ENCODE measurements around the gene KISS1.

The KISS1 gene

GRCh38 chr1:204190212-204191211, 5.8 kb downstream of the KISS1 start:
- DNase-seq: peak; percentile 21

DNA sequence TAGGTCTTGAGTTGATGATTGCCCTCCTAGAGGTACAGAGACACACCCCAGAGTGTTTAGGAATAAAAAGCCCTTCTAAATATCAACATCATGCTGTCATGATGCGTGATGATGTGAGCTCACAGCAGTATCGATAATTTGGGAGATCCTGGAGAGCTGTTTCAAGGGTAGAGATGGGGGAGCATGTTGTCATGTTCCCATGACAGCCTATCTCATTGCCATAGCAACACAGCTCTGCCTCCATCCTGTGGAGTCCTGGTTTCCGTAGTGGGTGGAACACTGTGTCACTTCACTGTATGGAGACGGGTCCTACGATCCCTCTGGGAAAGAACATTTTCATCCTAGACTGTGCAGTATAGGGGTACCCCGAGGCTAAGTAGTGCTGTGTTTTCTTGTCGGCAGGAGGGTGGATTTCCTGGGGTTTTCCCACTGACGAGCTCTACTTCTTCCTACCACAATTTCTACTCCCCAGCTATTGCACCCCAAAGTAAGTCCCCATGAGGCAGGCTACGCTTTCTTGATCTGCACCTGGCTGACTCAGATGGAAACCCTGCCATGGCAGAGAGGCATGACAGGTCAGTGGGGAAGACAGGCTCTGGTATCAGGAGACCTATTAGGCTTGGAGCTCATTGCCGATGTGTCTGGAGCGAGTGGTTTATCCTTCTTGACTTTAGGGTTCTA, 7.2 kb downstream of the KISS1 start:
- no peak for DNase-seq

DNA sequence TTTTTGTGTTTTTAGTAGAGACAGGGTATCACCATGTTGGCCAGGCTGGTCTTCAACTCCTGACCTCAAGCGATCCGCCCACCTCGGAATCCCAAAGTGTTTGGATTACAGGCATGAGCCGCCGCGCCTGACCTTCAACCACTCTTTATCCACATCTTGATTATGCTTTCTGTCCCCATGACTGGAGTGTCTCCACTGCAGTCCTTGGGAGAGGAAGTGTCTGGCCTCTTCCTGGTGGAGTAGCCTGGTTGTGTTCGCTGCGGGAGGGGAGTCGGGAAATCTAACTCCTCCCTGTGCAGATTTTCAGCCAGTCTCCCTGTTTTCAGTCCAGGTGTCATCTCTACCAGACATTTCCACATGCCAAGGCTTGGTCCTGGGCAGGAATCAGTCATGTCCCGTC, 9.7 kb downstream of the KISS1 start:
- DNase-seq: no peak

DNA sequence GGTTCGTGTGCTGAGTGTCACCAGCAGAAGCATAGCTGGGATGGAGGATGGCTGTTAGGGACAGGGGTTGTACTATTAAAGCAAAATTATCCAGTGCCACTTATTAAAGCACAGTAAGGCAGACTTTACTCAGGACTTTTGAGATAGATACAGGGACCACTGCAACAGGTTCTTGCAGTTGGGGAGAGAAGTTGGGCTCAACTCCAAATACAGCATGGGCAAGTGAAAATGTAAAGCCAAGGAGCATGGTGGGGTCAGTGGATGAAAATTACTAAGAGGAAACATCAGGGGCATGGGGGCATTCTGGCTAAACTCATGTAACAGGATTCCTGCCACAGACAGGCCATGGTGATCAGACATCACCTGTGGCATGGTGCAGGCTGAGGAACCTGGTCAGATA, 15.2 kb downstream of the KISS1 start:
- DNase-seq: no peak

DNA sequence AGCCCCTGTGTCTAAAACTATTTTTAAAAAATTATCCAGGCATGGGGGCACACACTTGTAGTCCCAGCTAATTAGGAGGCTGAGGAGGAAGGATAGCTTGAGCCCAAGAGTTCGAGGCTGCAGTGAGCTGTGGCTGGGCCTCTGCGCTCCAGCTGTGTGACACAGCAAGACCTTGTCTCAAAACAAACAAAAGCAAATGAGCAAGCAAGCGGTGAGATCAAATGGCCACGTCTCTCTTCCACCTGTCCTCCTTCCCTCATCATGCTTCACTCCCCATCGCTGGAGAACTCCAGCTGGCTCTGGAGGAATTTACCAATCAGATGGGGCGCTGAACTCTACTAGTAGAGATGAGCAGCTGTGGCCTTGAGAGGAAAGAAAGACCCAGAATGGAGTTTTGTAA, 16.2 kb downstream of the KISS1 start:
- DNase-seq: no peak

DNA sequence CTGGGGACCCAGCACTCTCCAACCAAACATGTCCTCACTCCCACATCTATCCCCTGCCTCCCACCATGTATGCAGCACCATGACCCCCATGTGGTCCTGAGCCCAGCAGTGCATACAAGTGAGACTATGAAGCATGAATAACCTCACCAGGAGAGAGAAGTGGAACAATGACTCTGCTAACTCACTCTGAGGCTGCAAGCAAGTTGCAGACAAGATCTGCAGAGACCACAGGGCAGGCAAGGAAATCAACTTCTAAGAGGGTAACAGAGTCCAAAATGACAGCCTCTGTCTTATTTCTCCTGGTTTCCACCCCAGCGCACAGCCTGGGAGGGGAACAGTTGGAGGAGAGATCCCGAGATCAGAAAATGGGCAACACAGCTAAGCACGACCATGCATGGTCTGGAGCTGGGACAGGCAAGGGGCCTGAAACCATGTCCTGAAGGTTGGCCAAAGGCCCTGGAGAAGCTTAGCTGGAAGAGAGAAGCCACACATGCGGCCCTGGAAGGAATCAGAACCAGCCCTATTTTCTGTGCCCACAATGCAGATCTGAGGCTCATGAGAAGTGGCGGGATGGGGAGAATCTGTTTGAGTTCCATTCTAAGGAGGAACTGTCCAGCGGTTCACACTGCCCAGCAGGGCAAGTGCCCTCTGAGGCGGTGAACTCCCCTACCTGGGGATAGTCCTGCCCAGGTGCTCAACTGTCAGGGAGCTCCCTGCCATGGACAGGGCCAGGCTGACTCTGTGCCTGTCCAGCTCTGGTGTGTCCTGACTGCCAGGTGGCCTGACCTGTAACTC, 17.6 kb downstream of the KISS1 start:
- no peak for DNase-seq

GRCh38 chr1:204177133-204177532, 19.2 kb downstream of the KISS1 start:
- DNase-seq: no peak

DNA sequence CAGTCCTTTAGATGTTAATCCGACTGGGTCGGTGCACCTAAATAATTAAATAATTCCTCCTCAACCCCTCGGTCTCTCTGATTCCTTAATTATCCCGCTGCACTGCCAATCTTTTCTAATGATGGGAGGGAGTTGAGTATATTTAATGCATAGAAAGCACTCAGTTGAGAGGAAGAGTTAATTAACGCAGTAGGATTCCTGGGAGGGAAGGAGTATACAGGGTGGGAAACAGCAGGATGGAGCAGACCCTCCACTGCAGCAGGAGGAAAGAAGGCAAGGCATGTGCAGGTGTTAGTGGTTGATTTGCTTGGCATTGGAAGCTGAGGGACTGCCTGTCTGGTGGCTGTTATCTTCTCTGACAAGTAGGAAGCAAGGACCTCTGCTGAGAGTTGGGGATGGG, 20.2 kb downstream of the KISS1 start:
- no peak for DNase-seq

DNA sequence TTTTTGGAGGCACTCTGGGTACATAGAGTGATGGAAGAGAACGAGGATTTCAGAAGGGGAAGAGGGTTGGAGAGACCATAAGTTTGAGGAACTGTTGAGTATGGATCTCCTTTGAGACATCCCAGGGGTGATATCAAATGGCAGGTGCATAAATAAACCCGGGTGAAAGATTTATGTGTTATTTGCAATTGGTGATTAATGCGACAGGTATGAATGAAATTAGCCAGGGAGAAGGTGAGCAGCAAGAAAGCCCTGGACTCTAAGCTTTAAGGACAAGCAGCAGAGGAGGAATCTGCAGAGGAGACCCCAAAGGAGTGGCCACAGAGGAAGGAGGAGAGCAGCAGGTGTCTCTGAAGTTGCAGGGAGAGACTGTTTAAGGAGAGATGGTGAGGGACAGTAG, 21.3 kb downstream of the KISS1 start:
- no peak for DNase-seq

DNA sequence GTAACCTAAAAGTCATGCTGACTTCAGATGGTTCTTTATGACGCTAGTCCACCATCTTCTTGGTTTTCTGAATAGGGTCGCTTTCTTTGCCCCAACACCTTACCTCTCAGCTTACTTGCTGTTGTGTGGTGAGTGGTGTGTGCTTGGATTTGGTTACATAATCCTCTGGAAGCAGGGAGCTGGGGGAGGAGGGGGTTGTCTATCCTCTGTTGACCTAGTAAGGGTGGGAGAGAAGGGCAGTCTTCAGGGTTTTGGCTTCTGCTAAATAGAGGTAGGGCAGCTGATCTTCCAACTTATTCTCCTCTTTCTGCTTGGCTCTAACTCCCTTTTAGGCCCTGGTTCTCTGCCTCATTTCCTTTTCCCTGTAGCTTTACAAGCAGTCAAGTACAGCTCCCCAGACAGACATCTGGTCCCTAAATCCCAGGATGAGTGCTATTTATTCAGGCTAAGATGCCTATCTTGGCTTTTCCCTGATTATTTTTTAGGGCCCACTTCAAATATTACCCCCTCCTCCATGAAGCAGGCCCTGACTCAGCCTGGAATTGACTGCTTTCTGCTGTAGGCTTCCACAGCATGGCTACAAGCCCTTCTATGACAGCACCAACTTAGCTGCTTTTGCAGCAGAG, 23.8 kb downstream of the KISS1 start:
- DNase-seq: no peak

DNA sequence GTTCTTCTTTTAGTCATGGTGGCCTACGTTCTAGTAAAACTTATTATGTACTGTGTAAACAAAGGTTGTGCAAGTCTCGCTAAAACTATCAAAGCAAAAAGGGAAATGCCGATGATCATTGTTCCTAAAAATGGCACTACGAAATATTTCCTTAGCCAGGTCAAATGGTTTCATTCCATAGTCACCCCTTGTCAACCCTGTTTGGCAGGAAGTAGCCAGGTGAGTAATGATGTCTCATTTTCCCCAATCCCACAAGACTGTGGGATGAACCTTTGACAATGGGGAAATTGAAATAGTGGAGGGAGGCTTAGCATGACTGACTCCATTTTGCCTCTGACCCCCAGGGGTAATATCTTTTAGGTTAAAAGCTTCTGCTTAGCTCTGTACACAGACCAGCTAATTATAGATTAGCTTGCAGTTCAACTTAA, 24.5 kb downstream of the KISS1 start:
- peak; percentile 72 for DNase-seq

- no peak for DNase-seq
Observed at GRCh38 chr1:204170494-204171155, 25.7 kb downstream of the KISS1 start.

DNA sequence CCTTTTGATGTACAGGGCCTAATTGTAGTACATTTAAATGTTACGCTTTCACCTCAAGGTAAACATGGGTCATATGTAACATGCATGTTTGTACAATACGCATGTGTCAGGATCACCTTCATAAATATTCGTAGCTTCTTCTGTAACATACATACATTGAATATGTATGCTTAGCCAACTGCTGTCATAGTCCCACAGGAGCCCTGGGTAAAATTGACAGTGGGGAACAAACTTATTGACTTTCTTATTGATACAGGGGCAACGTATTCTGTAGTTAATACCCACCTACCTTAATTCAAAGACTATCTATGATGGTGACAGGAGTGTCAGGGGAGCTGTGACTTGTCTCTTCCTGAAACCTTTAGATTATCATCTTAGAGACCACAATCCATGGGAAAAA, 26.4 kb downstream of the KISS1 start:
- DNase-seq: no peak

GRCh38 chr1:204167730-204168129, 28.6 kb downstream of the KISS1 start:
- DNase-seq: no peak

- DNase-seq: no peak
Observed at GRCh38 chr1:204166219-204166618, 30.1 kb downstream of the KISS1 start, which contains the start of gene REN. Gene REN (minus strand): TSS chr1:204166337. CDS start chr1:204166293, 44 bp downstream.

DNA sequence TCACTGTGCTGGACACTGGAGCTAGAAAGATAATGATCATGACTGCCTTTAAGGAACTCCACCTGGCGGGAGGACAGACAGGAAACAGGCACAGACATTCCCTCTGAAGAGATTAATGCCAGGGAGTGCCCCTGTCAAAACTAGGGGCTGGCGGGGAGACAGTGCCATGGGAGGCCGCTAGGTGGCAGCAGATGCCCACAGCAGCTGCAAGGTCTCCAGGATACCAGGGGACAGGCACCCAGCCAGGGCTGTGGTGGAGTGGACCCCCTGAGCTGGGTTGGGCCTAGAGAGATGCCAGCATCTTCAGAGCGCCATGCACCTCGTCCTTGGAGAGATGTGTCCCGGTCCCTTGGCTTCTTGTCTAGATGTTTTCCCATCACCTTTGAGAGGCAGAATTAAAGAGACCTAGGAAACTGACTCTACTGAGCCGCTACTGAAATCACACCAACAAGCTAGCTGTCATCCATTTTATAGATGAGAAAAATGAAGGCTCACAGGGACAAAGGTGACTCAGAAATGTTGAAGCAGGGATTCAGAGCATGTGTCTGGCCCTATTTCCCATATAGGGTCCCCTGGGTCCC, 33.7 kb downstream of the KISS1 start:
- DNase-seq: peak; percentile 62

GRCh38 chr1:204161609-204162493, 34.4 kb downstream of the KISS1 start:
- DNase-seq: no peak

DNA sequence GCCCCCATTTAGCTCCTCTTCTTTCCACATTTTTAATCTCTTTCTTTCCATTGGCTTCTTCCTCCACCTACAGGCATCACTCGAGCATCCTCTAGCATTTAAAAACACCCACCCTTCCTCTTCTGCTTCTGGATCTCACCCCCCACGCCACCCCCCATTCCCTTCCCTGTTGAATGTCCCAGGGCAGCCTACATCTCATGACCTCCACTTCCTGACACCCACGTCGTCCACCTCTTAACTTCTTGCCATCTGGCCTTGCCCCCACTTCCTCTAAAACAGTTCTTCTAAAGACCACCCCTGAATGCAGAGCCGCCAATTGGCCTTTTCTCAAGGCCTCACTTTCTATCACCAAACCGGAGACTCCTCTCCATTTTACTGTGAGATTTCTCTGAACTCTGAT, 38.3 kb downstream of the KISS1 start:
- DNase-seq: no peak

- no peak for DNase-seq
Observed at GRCh38 chr1:204155881-204156280, 40.4 kb downstream of the KISS1 start.

GRCh38 chr1:204154568-204155255, 41.6 kb downstream of the KISS1 start:
- no peak for DNase-seq

All from fibroblast of skin of back (primary cell).